Mammary epithelial cell (primary cell): Measurements from ENCODE around the gene NAPEPLD.
"Not testable (repeated sequence)": the region's sequence is repeated elsewhere in the genome, so short reads cannot be mapped to it uniquely, and the experiment has no call there.

ENCODE experiments used
- CTCF ChIP-seq, 2 donors: IDR thresholded peaks in 1 of 2; conservative IDR thresholded peaks in 1 of 2; 2 replicates each; pipeline ENCODE4 v1.5.1; 2011 to 2012; ENCODE audit warnings: inconsistent platforms in 2 of 2, low read length in 2 of 2, mild to moderate bottlenecking in 2 of 2, control low read depth in 1 of 2, low read depth in 1 of 2; ENCODE audit not compliant: insufficient read depth in 1 of 2; ENCODE audit errors: extremely low read depth in 1 of 2
- EZH2 ChIP-seq: IDR thresholded peaks from 2 replicates; pipeline ENCODE4 v1.6.1; 2012; ENCODE audit warnings: low read length, inconsistent platforms, borderline replicate concordance

- not testable (repeated sequence) for TF ChIP-seq CTCF (conservative IDR thresholded peaks at IDR 0.05 in 1 of 2, IDR thresholded peaks at IDR 0.05 in 1 of 2; ENCODE audit: extremely low read depth in 1 of 2, insufficient read depth in 1 of 2, low read depth in 1 of 2, low read length in 2 of 2); EZH2
Observed at GRCh38 chr7:103198079-103198478, 49.2 kb upstream of the NAPEPLD start.
